Mucosa of gallbladder (tissue), 1 donor: ENCODE measurements around the gene SREBF1. TPM values are rescaled to one million over a fixed set of nuclear protein-coding genes. Genes with fewer than 3 reads are reported as not detected.
A peak's percentile ranks its signal among the peaks of the same experiment; 100 is the strongest.

Source experiments
- DNase-seq: peaks from one replicate; pipeline ENCODE4 v3.0.0-alpha.2; 2020; ENCODE audit warnings: low spot score
- total RNA-seq: library from RNA; stranded (reverse); gene quantifications from one replicate; pipeline ENCODE4 v1.2.1, GENCODE V29; 2021
- donor health status: DM: no; HTN: no; CAD: no.

SREBF1 gene
- total RNA-seq, 1 donor from 2014 or later, result 129 TPM

DNA sequence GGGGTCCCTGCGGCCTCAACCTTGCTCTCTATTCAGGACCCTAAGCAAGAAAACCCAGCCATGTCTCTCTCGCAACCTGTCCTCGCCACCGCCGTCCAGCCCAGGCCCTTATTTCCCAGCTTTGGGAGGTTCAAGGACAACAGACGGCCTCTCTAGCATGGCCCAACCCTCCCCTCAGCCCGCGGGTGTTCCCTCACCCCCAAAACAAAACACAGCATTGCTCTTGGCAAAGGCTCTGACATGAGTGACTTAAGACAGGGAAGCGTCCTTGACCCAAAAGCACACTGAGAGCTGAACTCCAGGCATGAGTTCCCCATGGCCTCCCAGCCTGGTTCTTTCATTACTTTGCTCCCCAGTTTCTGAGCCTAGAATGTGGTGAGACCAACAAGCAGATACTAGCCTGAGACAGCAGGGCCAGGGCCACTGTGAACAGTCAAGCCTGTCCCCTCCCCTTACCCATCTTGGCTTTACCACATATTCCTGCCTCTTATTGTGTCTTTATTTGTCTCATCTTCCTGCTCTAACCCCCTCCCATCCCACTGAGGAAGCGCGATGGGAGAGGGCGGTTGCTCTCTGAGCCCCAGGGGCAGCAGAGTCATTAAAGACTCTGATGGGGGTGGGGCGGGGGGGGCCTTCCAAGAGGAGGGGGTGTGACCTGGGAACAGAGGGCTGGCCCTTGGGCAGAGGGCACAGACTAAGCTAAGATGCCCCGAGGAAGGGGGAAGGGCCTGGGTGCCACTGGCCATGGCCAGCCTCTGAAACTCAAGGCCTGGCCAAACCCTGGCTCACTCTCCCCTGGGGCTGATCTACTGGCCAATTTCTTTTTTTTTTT lies 11.8 kb downstream of the SREBF1 start:
- DNase-seq, result no peak

DNA sequence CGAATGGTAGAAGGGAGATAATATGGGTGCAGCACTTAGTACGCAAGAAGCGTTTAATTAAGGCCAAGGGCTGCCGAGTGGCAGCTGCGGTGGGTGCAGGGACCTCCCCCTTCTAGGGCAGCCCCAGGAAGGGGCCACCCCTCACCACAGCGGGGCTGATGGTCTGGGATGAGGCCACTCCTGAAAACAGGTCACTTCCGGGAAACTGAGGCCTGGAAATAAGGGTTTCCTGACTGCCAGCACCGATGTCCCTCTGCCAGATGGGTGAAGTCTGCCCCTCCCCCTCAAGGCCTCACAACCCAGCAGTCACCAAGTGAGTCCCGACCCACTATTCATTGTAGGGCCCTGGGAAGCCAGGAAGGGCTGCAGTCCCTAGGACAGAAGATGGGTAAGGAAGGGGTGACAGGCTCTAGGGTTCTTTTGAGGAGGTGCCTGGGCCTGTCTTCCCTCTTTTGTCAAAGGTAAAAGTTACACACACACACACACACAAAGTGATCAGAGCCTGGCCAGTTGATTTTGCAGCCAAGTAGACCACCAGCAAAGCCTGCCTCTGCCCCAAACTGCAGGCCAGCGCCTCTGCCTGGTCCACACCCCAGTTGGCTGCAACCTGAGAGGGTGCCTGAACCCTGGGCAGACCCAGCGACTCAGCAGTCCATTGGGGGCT lies 12.5 kb downstream of the SREBF1 start:
- no peak for DNase-seq

DNA sequence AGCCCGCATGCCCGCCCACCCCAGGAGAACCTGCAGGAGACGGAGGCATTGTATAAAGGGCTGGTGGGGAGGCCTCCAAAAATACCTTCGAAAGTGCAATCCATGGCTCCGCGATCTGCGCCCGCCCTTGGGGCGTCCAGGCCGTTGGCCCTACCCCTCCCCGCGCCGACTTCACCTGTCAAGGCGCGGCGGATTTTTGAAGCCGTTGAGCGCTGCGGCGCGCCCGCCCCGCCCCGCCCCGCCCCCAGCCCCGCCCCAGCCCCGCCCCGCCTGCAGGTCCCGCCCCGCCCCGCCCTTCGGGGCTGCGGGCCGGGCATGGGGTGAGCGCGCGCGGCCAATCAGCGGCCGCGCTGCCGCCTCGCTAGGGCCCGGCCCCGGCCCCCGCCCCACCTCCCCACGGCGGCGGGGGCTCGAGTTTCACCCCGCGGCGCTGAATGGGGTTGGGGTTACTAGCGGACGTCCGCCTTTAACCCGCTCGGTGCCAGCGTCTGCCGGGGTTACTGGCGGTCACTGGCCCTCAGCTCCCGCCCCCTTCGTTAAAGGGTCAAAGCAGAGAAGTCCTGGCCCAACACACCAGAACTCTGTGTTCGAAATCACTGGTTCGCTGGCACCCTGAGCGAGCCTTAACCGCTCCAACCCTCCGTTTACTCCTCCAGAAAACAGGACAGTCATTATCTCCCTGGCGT lies 13.2 kb downstream of the SREBF1 start:
- peak; percentile 82 for DNase-seq

DNA sequence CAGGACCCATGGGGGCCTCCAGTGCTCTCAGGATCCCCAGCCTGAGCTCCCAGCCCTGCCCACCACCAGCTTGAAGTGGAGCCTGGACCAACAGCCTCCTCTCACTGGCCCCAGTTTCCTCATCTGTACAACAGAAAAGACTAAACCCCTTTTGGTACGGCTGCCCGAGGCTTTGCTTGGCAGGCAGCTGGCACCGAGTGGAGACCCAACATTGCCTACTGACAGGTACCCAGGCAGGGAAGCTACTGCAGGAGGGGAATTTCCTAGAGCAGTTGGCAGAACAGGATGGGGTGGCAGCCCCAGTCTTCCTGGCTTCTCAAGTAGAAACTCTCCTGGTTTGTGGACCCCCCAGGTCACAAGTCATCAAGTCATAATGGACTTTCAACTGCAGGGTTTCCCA lies 14.2 kb downstream of the SREBF1 start:
- DNase-seq, result no peak

DNA sequence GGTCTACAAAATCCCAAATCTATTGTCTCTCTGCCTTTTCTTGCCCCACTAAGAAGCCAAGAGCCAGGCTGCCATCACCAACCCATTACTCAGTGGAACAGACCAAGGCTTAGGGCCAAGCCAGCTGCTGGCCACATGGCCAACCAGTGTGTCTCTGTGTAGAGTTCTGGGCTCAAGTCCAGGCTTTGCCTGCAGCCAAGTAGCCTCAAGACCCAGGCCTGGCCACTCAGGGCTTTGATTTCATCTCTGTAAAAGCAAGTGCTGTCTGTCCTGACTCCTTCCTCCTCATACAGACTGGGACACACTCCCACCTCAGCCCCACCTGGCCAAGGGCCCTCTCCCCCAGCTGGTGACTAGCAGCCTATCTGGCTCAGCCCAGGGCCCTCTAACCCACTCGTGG lies 14.6 kb downstream of the SREBF1 start:
- DNase-seq, result peak; percentile 73

DNA sequence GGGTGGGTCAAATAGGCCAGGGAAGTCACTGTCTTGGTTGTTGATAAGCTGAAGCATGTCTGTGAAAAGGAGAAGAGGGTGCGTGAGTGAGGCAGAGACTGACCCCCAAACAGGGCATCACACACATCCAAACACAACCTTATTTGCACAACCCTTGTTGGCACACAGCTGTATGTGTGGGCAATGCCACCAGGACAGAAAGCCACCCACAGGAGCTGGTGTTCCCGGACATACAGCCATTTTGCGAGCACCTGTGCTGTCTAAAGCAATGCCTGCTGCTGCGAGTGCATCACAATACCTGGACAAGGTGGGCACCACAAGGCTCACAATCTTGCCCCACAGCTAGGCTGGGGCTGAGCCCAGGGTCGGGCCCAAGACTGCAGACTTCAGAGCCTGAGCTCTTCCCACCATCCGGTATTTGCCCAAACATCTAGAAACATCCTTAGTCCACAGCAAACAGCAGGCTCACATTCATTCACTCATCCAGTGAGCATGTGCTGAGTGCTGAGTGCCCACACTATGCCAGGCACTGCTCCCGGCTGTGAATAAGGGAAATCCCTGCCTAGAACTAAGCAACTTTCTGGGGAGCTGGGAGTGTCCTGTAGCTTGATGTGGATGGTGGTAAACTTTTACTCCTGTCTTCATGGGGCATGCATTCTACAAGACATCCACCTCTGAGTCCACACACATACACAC lies 16.2 kb downstream of the SREBF1 start:
- no peak for DNase-seq

DNA sequence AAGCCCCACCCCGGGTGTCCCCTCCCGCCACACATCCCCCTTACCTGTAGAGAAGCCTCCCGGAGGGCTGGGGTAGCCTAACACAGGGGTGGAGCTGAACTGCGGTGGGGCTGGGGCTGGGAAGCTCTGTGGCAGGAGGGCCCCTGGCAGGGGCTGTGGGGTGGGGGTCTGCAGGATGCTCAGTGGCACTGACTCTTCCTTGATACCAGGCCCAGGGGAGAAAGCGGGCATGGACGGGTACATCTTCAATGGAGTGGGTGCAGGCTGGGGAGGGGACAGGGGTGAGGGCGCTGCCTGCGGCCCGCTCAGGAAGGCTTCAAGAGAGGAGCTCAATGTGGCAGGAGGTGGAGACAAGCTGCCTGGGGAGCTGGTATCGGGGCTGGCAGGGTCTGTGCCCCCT lies 16.7 kb downstream of the SREBF1 start:
- no peak for DNase-seq

DNA sequence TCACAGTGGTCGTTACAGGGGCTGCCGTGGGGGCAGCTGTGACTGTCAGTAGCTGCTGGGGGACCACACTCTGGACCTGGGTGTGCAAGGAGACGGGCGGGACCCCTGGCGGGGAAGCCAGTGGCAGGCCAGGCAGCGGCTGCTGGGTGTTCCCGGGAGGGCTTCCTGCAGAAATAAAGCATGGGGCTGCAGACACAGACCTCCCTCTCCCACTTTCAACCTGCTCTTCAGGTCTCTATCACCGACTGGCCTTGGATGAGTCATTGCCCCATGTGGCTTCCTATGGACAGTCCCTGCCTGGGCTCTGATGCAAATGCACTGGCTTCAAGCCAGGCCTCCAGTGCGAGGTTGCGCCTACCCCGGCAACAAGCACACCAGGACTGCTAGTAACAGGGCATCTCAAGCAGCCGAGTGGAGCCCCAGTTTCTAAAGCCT lies 17.2 kb downstream of the SREBF1 start:
- DNase-seq, result peak; percentile 91

DNA sequence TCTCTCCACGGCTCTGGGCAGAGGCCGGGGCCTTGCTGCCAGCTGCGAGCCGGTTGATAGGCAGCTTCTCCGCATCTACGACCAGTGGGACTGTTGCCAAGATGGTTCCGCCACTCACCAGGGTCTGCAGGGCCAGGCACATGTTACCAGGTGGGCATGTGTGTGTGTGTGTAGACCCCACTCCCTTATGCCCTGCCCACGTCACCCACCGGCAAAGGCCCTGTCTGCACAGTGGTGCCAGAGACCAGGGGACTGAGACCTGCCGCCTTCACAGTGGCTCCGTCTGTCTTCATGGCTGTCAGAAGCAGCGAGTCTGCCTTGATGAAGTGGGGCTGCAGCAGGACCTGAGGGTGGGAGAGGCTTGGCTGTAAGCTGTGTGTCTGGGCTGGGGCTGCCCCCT lies 17.7 kb downstream of the SREBF1 start:
- no peak for DNase-seq

DNA sequence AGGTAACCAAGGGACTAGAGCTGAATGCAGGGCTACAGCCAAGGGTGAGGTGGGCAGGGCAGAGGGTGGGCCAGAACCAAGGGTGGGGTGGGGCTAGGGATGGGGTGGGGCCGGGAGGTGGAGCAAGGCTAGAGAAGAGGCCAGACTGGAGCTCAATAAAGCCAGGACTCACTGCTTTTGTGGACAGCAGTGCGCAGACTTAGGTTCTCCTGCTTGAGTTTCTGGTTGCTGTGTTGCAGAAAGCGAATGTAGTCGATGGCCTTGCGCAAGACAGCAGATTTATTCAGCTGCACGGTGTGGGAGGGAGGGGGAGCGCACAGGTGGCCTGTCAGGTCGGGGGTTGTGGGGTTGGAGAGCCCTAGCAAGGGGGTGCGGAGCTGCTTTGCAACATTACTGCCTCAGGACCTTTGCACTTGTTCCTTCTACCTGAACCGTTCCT lies 18.7 kb downstream of the SREBF1 start:
- no peak for DNase-seq

DNA sequence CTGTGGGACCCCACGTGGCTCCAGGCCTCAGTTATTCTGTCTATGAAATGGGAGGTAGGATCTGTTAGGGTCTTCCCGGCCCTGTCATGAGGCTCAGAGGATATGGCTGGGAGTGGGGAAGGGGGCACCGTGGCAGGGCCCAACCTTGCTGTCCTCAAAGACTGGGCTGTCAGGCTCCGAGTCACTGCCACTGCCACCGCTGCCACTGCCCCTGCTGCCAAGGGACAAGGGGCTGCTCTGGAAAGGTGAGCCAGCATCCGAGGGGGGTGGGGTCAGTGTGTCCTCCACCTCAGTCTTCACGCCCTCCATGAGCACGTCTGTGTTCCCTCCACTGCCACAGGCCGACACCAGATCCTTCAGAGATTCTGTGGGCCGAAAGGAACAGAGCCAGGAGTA lies 19.2 kb downstream of the SREBF1 start:
- no peak for DNase-seq

DNA sequence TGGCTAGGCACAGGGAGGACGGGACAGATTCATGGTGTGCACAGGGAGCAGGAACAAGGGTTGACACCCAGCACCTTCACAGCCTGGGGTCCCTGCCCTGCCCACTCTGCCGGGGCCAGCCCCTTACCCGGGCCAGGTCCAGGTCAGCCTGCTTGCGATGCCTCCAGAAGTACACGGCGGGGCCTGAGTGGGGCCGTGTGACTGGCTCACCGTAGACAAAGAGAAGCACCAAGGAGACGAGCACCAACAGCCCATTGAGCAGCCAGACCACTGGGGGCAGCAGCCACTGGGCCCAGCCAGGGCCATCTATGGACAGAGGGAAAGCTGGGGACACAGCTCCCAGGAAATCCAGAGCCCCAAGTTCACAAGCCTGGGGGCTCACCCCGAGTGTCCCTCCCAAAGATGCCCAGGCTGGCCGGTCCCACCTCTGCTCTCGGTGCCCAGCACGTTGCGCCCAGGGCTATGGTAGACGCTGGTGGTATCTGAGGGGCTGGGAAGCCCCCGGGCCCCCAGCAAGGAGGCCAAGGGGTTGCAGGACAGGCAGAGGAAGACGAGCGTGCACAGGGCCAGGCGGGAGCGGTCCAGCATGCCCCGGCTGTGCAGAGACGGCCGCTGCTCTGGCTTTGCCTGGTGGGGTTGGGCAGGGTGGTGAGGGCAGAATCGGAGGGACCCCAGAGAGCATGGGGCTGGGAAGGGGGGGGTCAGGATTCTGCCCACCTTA lies 19.8 kb downstream of the SREBF1 start:
- no peak for DNase-seq

DNA sequence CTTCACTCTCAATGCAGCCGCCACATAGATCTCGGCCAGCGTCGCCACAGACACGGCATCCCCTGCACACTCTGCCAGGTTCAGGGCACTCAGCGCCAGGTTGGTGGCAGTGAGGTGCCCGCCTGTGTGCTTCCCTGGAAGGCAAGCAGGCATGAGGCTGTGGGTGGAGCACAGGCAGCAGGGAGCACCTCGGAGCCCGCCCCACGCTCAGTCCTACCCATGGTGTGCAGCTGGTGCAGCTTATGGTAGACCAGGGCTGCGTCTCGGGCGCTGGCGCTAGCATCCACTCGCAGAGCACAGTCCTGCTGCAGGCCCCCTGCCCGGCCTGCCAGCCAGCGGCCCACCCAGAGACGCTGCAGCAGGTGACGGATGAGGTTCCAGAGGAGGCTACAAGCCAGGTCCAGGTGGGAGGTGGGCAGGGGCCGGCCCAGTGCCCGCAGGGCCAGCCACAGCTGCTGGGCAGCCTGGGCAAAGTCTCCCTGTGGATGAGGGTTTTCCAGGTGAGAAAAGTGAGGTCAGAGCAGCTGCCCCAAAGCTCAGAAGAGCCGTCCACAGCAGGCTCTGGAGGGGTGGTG lies 20.5 kb downstream of the SREBF1 start:
- no peak for DNase-seq

DNA sequence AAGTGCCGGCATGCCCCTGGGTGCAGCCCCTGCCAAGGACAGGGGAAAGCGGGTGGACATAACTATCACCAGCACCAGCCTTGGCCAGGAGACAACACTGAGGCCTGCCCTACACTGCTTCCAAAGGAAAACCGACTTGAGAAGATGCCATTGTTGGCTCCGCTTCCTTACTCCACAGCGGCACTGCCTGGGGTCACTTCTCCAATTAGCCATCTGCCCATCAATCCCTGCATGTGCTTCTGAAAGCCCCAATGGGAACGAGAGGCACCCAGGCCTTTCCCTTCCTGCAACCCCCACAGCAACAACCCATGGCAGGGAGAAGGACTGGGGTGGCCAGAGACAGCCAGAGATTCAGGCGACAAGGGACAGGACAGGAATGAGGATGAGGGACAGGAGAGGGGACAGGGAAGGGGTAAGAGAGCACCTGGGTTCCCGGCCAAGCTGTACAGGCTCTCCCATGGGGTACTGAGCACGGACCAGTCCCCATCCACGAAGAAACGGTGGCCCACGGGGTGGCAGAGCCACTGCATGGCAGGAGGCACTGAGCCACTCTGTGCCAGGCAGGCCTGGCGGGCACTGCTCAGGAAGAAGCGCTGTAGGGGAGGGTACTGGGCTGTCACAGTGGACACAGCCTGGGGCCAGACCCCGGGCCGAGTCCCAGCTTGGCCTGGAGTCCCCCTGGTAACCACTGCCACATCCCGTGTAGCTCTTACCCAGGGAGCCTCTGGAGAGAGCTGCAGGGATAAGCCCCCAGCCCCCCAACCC lies 21.2 kb downstream of the SREBF1 start:
- no peak for DNase-seq

DNA sequence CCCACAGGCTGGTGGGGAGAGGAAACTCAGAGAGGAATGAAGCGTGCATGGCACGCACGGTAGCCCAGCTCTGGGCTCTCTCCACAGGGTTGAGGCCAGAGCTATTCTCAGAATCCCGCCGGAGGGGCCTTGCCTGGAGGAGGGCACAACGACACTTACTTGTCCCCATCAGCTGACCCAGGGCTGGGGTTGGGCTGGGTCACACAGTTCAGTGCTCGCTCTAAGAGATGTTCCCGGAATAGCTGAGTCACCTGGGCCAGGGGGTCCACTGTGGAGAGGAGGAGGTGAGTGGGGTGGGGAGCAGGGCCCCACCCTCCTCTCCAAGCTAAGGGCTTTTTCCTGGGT lies 21.8 kb downstream of the SREBF1 start:
- no peak for DNase-seq

DNA sequence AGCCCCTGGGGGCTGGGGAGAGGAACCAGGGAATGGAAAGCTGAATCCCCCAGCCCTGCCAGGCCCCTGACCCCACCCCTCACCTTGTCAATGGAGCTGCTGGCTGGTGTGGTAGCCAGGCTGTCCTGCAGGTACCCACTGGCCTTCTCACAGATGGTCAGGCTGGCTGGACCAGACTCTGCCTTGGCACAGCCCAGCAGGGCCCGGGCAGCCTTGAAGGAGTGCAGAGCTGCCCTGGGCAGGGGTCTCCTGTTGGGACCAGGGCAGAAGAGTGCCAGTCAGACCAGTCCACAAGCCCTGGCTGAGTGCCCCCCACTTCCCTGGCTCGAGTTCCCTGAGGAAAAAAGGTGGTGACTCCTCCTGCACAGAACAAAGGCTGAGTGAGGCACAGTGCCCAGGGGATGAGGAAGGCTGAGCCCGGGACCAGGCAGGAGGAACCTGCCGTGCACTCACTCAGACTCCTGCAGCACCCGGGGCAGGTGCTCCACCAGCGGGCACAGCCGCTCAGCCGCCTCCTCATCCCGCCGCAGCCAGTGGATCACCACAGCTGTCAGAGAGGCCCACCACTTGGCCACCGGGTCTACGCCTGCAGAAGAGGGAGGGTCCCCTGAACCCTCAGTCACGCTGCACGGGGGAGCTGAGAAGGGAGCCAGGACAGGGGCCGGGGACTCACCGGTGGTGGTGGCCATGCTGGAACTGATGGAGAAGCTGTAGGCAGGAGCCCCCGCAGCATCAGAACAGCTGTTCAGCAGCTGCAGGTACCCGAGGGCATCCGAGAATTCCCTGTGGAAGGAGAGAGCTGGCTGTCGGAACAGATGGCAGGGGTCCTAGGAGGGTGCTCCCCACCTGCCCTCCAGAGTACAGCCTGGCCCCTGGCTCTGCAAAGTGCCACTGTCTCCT lies 22.4 kb downstream of the SREBF1 start:
- DNase-seq, result no peak

DNA sequence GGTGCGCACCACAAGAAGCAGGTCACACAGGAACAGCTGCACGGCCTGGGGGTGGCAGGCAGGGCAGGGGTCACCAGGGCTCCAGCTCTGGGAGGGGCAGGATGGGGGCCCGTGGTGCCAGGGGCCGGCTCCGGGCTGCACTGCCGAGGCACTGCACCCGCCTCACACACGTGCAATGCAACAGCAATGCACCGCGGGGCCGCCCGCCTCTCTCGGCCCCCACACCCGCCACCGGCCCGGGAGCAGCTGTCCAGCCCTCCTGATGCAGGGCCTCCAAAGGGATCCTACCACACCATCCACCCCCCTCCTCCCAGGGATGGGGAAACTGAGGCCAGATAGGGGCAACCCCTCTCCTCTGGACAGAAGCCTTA lies 23.1 kb downstream of the SREBF1 start:
- DNase-seq, result no peak

DNA sequence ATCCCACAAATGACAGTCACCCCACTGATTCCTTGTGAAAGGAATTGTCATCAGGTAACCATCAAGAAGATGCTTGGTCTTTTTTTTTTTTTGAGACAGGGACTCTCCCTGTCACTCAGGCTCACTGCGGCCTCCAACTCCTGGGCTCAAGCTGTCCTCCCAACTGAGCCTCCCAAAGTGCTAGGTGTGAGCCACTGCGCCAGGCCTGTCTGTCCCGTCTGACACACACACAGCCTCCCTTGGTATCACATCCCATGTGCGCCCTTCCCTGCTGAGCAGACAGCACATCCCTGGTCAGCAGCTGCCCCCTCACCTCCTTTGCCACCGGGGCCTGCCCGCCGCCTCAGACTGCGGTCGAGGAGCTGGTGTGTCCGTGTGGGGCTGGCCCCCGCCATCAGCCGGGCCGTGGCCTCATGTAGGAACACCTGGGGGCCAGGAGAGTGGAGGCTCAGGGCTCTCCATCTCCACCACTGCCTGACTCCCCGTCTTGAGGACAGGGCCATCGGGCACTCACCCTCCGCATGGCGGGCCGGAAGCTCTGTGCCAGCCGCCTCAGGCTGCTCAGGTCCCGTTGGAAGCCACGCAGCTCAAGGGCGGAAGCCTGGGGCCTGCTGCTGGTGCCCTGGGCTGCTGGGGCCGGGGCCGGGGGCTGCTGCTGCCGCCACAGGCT lies 23.6 kb downstream of the SREBF1 start:
- no peak for DNase-seq
